ENCODE measurements around the gene DICER1. TPM values are rescaled to one million over a fixed set of nuclear protein-coding genes. Genes with fewer than 3 reads are reported as not detected.

DICER1 gene
- total RNA-seq, 1 donor from 2014 or later: 27.6 TPM

GRCh38 chr14:95149441-95149840, 7.9 kb downstream of the DICER1 start:
- FAIRE-seq (no peak), DNase-seq (ENCODE audit: low read depth) (peak; percentile 29)
- no peaks in the 10 kb centered on the region for H3K27me3 ChIP-seq (ENCODE audit: control insufficient read depth, insufficient read depth, low read length)
- no peak overlapping the region for H3K4me3 ChIP-seq (ENCODE audit: low read depth, low read length)
- TF ChIP-seq CTCF (IDR thresholded peaks at IDR 0.05; ENCODE audit: insufficient read depth, low read length, severe bottlenecking): no peak
- H3K36me3 ChIP-seq (ENCODE audit: control insufficient read depth, insufficient read depth, low read length): no peaks in the 10 kb centered on the region

- no peak for DNase-seq (ENCODE audit: low read depth)
- no peak for TF ChIP-seq CTCF (IDR thresholded peaks at IDR 0.05; ENCODE audit: insufficient read depth, low read length, severe bottlenecking)
- no peak overlapping the region for H3K4me3 ChIP-seq (ENCODE audit: low read depth, low read length)
- no peak for FAIRE-seq
- H3K27me3 ChIP-seq (ENCODE audit: control insufficient read depth, insufficient read depth, low read length): no peaks in the 10 kb centered on the region
- H3K36me3 ChIP-seq (ENCODE audit: control insufficient read depth, insufficient read depth, low read length): no peaks in the 10 kb centered on the region
Measured at GRCh38 chr14:95147597-95147996, 9.7 kb downstream of the DICER1 start.

- DNase-seq (ENCODE audit: low read depth) (no peak), FAIRE-seq (no peak)
- no peak overlapping the region for H3K4me3 ChIP-seq (ENCODE audit: low read depth, low read length)
- H3K27me3 ChIP-seq (ENCODE audit: control insufficient read depth, insufficient read depth, low read length): no peaks in the 10 kb centered on the region
- no peak for TF ChIP-seq CTCF (IDR thresholded peaks at IDR 0.05; ENCODE audit: insufficient read depth, low read length, severe bottlenecking)
- H3K36me3 ChIP-seq (ENCODE audit: control insufficient read depth, insufficient read depth, low read length): no peaks in the 10 kb centered on the region
Measured at GRCh38 chr14:95146079-95146771, 11.1 kb downstream of the DICER1 start.

- Histone ChIP-seq H3K27me3 (ENCODE audit: control insufficient read depth, insufficient read depth, low read length) (no peaks in the 10 kb centered on the region), H3K4me3 (ENCODE audit: low read depth, low read length) (no peak overlapping the region), H3K36me3 (ENCODE audit: control insufficient read depth, insufficient read depth, low read length) (no peaks in the 10 kb centered on the region)
- no peak for TF ChIP-seq CTCF (IDR thresholded peaks at IDR 0.05; ENCODE audit: insufficient read depth, low read length, severe bottlenecking)
- no peak for DNase-seq (ENCODE audit: low read depth)
- no peak for FAIRE-seq
Measured at GRCh38 chr14:95144849-95145248, 12.5 kb downstream of the DICER1 start.

GRCh38 chr14:95143808-95144620, 13.3 kb downstream of the DICER1 start:
- TF ChIP-seq CTCF (IDR thresholded peaks at IDR 0.05; ENCODE audit: insufficient read depth, low read length, severe bottlenecking): no peak
- DNase-seq (ENCODE audit: low read depth): no peak
- no peak for FAIRE-seq
- H3K4me3 ChIP-seq (ENCODE audit: low read depth, low read length): no peak overlapping the region
- no peaks in the 10 kb centered on the region for H3K36me3 ChIP-seq (ENCODE audit: control insufficient read depth, insufficient read depth, low read length)
- no peaks in the 10 kb centered on the region for H3K27me3 ChIP-seq (ENCODE audit: control insufficient read depth, insufficient read depth, low read length)
